ENCODE results near the gene NBEAL1. TPM values are rescaled to one million over a fixed set of nuclear protein-coding genes. Genes with fewer than 3 reads are reported as not detected.

NBEAL1 gene
- total and polyA plus RNA-seq, 2 experiments from 2014 or later, result 13.3 to 21.8 TPM

- no peak overlapping the region for H3K27ac ChIP-seq (ENCODE audit: low read depth)
- Mint-ChIP-seq H3K36me3 (ENCODE audit: low read depth) (peaks cover 17% of the 10 kb centered on the region), H3K27me3 (ENCODE audit: insufficient read depth, low read depth, poor library complexity) (peaks cover 8% of the 10 kb centered on the region), H3K9me3 (peaks cover 5% of the 10 kb centered on the region; the same call in 1 of the 3 replicates), H3K27ac (no peak overlapping the region), H3K4me3 (no peak overlapping the region), H3K4me1 (no peaks in the 10 kb centered on the region)
- H3K4me2 ChIP-seq, result no peak overlapping the region
- H2AFZ ChIP-seq, result no peak overlapping the region
- H3F3A ChIP-seq (replicated peaks; ENCODE audit: low read depth), result no peaks in the 10 kb centered on the region
- no peak for TF ChIP-seq ETS1 (IDR thresholded peaks at IDR 0.05)
- TF ChIP-seq NANOG (IDR thresholded peaks at IDR 0.05; ENCODE audit: borderline replicate concordance), result no peak
- no peak for TF ChIP-seq EZH2phosphoT487 (IDR thresholded peaks at IDR 0.05; ENCODE audit: unreplicated experiment)
- no peaks in the 10 kb centered on the region for H3K79me2 ChIP-seq (replicated peaks; ENCODE audit: insufficient read depth)
- 0 out of 2 replicates have a peak, but pooled peaks cover 3% of the 10 kb centered on the region for H4K20me1 ChIP-seq (replicated peaks; ENCODE audit: insufficient read depth)
- H3K36me3 ChIP-seq (ENCODE audit: insufficient read depth), result no peaks in the 10 kb centered on the region
- H3K27me3 ChIP-seq (ENCODE audit: insufficient read depth), result no peaks in the 10 kb centered on the region
- no peaks in the 10 kb centered on the region for H3K4me1 ChIP-seq (ENCODE audit: insufficient read depth)
- ATAC-seq (no peak), DNase-seq (ENCODE audit: low spot score) (no peak)
- no peak overlapping the region for H3K4me3 ChIP-seq
- no peaks in the 10 kb centered on the region for H3K9me2 ChIP-seq (ENCODE audit: insufficient read depth)
Measured at GRCh38 chr2:203201426-203201825, 186.8 kb downstream of the NBEAL1 start.

GRCh38 chr2:203209538-203209937, 194.9 kb downstream of the NBEAL1 start:
- H3K27me3 Mint-ChIP-seq (ENCODE audit: insufficient read depth, low read depth, poor library complexity), result peaks cover 7% of the 10 kb centered on the region
- H3K27ac Mint-ChIP-seq, result no peak overlapping the region
- no peak overlapping the region for H2AFZ ChIP-seq
- H3K9me3 Mint-ChIP-seq, result peaks cover 7% of the 10 kb centered on the region; the same call in 1 of the 3 replicates
- H4K20me1 ChIP-seq (replicated peaks; ENCODE audit: insufficient read depth), result no peaks in the 10 kb centered on the region
- H3K27me3 ChIP-seq (ENCODE audit: insufficient read depth), result no peaks in the 10 kb centered on the region
- no peaks in the 10 kb centered on the region for H3K79me2 ChIP-seq (replicated peaks; ENCODE audit: insufficient read depth)
- H3K4me3 ChIP-seq, result no peak overlapping the region
- H3F3A ChIP-seq (replicated peaks; ENCODE audit: low read depth), result no peaks in the 10 kb centered on the region
- H3K36me3 ChIP-seq (ENCODE audit: insufficient read depth), result no peaks in the 10 kb centered on the region
- H3K4me2 ChIP-seq, result no peak overlapping the region
- H3K27ac ChIP-seq (ENCODE audit: low read depth), result no peak overlapping the region
- no peak overlapping the region for H3K4me3 Mint-ChIP-seq
- peaks cover 23% of the 10 kb centered on the region for H3K36me3 Mint-ChIP-seq (ENCODE audit: low read depth)
- ATAC-seq (no peak), DNase-seq (ENCODE audit: low spot score) (no peak)
- no peak for TF ChIP-seq NANOG (IDR thresholded peaks at IDR 0.05; ENCODE audit: borderline replicate concordance)
- TF ChIP-seq EZH2phosphoT487 (IDR thresholded peaks at IDR 0.05; ENCODE audit: unreplicated experiment), result no peak
- TF ChIP-seq, protein P1, sequence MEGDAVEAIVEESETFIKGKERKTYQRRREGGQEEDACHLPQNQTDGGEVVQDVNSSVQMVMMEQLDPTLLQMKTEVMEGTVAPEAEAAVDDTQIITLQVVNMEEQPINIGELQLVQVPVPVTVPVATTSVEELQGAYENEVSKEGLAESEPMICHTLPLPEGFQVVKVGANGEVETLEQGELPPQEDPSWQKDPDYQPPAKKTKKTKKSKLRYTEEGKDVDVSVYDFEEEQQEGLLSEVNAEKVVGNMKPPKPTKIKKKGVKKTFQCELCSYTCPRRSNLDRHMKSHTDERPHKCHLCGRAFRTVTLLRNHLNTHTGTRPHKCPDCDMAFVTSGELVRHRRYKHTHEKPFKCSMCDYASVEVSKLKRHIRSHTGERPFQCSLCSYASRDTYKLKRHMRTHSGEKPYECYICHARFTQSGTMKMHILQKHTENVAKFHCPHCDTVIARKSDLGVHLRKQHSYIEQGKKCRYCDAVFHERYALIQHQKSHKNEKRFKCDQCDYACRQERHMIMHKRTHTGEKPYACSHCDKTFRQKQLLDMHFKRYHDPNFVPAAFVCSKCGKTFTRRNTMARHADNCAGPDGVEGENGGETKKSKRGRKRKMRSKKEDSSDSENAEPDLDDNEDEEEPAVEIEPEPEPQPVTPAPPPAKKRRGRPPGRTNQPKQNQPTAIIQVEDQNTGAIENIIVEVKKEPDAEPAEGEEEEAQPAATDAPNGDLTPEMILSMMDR (conservative IDR thresholded peaks at IDR 0.05; ENCODE audit: low read depth in 2 of 2), result no peak
- no peak for TF ChIP-seq STAT1 (IDR thresholded peaks at IDR 0.05; ENCODE audit: unreplicated experiment)
- TF ChIP-seq ZNF331 (CRISPR knock-in tag; IDR thresholded peaks at IDR 0.05; ENCODE audit: low read depth), result no peak
- no peak for TF ChIP-seq JUNB (IDR thresholded peaks at IDR 0.05; ENCODE audit: unreplicated experiment)
- TF ChIP-seq EZH2 (IDR thresholded peaks at IDR 0.05; ENCODE audit: low read depth, unreplicated experiment), result no peak
- no peak for TF ChIP-seq ZNF462 (CRISPR knock-in tag; IDR thresholded peaks at IDR 0.05)
- TF ChIP-seq ZNF114 (CRISPR knock-in tag; IDR thresholded peaks at IDR 0.05), result no peak
- no peak for TF ChIP-seq POLR2AphosphoS5 (IDR thresholded peaks at IDR 0.05; ENCODE audit: low read depth)
- no peaks in the 10 kb centered on the region for H3K4me1 Mint-ChIP-seq
- H3K4me1 ChIP-seq (ENCODE audit: insufficient read depth), result no peaks in the 10 kb centered on the region
- H3K9me2 ChIP-seq (ENCODE audit: insufficient read depth), result no peaks in the 10 kb centered on the region

Data from GM23338 (cell line).